ENCODE measurements around the gene NRG4.

DNA sequence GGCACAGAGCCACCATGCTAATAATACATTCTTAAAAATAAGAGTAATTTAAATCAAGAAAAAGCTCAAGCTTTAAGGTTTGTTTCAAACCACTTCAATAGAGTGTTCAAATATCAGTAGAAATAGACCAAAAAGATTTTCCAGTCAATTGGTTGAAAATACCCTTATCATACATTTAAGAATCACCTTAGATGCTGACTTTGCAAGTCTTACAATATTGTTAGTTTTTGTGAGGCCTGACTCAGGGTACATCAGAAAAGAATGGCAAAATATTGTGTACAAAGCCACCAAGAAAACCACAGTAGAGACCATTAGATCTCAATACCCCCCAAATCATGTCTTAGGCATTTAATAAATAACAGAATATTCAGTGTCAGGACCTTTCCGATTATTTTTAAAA, 19.8 kb upstream of the NRG4 start:
- TF ChIP-seq, protein P1, sequence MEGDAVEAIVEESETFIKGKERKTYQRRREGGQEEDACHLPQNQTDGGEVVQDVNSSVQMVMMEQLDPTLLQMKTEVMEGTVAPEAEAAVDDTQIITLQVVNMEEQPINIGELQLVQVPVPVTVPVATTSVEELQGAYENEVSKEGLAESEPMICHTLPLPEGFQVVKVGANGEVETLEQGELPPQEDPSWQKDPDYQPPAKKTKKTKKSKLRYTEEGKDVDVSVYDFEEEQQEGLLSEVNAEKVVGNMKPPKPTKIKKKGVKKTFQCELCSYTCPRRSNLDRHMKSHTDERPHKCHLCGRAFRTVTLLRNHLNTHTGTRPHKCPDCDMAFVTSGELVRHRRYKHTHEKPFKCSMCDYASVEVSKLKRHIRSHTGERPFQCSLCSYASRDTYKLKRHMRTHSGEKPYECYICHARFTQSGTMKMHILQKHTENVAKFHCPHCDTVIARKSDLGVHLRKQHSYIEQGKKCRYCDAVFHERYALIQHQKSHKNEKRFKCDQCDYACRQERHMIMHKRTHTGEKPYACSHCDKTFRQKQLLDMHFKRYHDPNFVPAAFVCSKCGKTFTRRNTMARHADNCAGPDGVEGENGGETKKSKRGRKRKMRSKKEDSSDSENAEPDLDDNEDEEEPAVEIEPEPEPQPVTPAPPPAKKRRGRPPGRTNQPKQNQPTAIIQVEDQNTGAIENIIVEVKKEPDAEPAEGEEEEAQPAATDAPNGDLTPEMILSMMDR (IDR thresholded peaks at IDR 0.05), result no peak
- TF ChIP-seq EZH2 (IDR thresholded peaks at IDR 0.05) (no peak), EZH2phosphoT487 (IDR thresholded peaks at IDR 0.05) (no peak)
